HUDEP-2 (cell line): Measurements from ENCODE around the gene RNASET2.
"Not testable (repeated sequence)": the region's sequence is repeated elsewhere in the genome, so short reads cannot be mapped to it uniquely, and the experiment has no call there.

Experiments used
- DNase-seq, 76 experiments: peaks; one replicate each; lab custom pipeline; 2025; ENCODE audit not compliant: unreplicated experiment in 76 of 76; lab: John Stamatoyannopoulos, UW

RNASET2 gene

GRCh38 chr6:166905505-166906134 is 50.7 kb downstream of the RNASET2 start:
- no peak for DNase-seq

- DNase-seq: no peak
Observed at GRCh38 chr6:166905013-166905412, 51.3 kb downstream of the RNASET2 start.

GRCh38 chr6:166904101-166904746 is 52.1 kb downstream of the RNASET2 start:
- DNase-seq: no peak

GRCh38 chr6:166903500-166903899 is 52.9 kb downstream of the RNASET2 start:
- no peak for DNase-seq

GRCh38 chr6:166903027-166903426 is 53.3 kb downstream of the RNASET2 start:
- no peak for DNase-seq

GRCh38 chr6:166902211-166902755 is 54.1 kb downstream of the RNASET2 start:
- DNase-seq: no peak

- DNase-seq: no peak
Observed at GRCh38 chr6:166901626-166902025, 54.7 kb downstream of the RNASET2 start.

- no peak for DNase-seq
Observed at GRCh38 chr6:166900956-166901607, 55.3 kb downstream of the RNASET2 start.

GRCh38 chr6:166900130-166900708 is 56.1 kb downstream of the RNASET2 start:
- DNase-seq: no peak

- no peak for DNase-seq
Observed at GRCh38 chr6:166898910-166899309, 57.4 kb downstream of the RNASET2 start.

- not testable (repeated sequence) for DNase-seq
Observed at GRCh38 chr6:166894614-166895013, 61.7 kb downstream of the RNASET2 start.

- not testable (repeated sequence) for DNase-seq
Observed at GRCh38 chr6:166892472-166892871, 63.9 kb downstream of the RNASET2 start.

- DNase-seq: not testable (repeated sequence)
Observed at GRCh38 chr6:166886773-166887172, 69.6 kb downstream of the RNASET2 start.

- not testable (repeated sequence) for DNase-seq
Observed at GRCh38 chr6:166884958-166885357, 71.4 kb downstream of the RNASET2 start.

- DNase-seq: no peak
Observed at GRCh38 chr6:166879594-166879993, 76.8 kb downstream of the RNASET2 start.
